AG08395 (cell line): ENCODE results near the gene HAGHL.
A peak's percentile ranks its signal among the peaks of the same experiment; 100 is the strongest.

ENCODE experiments used
- DNase-seq: peaks from one replicate; pipeline ENCODE4 v3.0.0; 2012; ENCODE audit warnings: mixed read lengths, low spot score

Gene HAGHL

GRCh38 chr16:721765-722540 lies 5.0 kb upstream of the HAGHL start:
- DNase-seq: no peak

- DNase-seq: no peak
Measured at GRCh38 chr16:722835-723633, 3.9 kb upstream of the HAGHL start.

- no peak for DNase-seq
Measured at GRCh38 chr16:723695-724094, 3.2 kb upstream of the HAGHL start.

- DNase-seq: no peak
Measured at GRCh38 chr16:724188-725040, 2.5 kb upstream of the HAGHL start.

- no peak for DNase-seq
Measured at GRCh38 chr16:725041-725376, 1.9 kb upstream of the HAGHL start.

- no peak for DNase-seq
Measured at GRCh38 chr16:725463-726187, 1.3 kb upstream of the HAGHL start.

- no peak for DNase-seq
Measured at GRCh38 chr16:726188-726437, 793 bp upstream of the HAGHL start.

GRCh38 chr16:727291-727977 lies 528 bp downstream of the HAGHL start:
- DNase-seq: no peak

GRCh38 chr16:728131-728889 lies 1.4 kb downstream of the HAGHL start:
- peak; percentile 81 for DNase-seq

- no peak for DNase-seq
Measured at GRCh38 chr16:728890-729744, 2.2 kb downstream of the HAGHL start.

GRCh38 chr16:729768-730665 lies 3.1 kb downstream of the HAGHL start:
- DNase-seq: no peak

- DNase-seq: no peak
Measured at GRCh38 chr16:730666-731509, 4.0 kb downstream of the HAGHL start.

GRCh38 chr16:732332-732731 lies 5.4 kb downstream of the HAGHL start:
- no peak for DNase-seq

GRCh38 chr16:732936-733335 lies 6.0 kb downstream of the HAGHL start:
- no peak for DNase-seq

- no peak for DNase-seq
Measured at GRCh38 chr16:733382-734207, 6.7 kb downstream of the HAGHL start.

GRCh38 chr16:734208-734980 lies 7.5 kb downstream of the HAGHL start:
- no peak for DNase-seq
